ENCODE data around the gene SIRT1.
A peak's percentile ranks its signal among the peaks of the same experiment; 100 is the strongest.
"Not testable (repeated sequence)": the region's sequence is repeated elsewhere in the genome, so short reads cannot be mapped to it uniquely, and the experiment has no call there.

Gene SIRT1

DNA sequence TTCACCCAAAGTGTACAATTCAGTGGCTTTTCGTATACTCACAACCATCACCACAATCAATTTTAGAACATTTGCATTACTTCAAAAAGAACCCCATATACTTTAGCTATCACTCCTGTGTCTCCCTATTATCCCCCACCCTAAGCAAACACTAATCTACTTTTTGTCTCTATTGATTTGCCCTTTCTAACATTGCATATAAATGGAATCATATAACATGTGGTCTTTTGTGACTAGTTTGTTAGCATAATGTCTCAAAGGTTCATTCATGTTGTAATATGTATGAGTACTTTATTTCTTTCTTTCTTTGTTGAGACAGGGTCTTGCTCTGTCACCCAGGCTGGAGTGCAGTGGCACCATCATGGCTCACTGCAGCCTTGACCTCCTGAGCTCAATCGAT is 25.5 kb upstream of the SIRT1 start:
- no peaks in the 10 kb centered on the region for H3K9me3 Mint-ChIP-seq
- no peak overlapping the region for H3K4me3 Mint-ChIP-seq
- H3K27me3 Mint-ChIP-seq: no peaks in the 10 kb centered on the region
- intact Hi-C loops (cut with micrococcal nuclease): loop anchor here (10.0 kb wide), 1 partner anchor 446 kb away; no protein-coding TSS in a partner anchor
- H3K27ac Mint-ChIP-seq: no peak overlapping the region
- peaks cover 31% of the 10 kb centered on the region for H3K4me1 Mint-ChIP-seq (ENCODE audit: low read depth)
- H3K36me3 Mint-ChIP-seq (ENCODE audit: low read depth): no peaks in the 10 kb centered on the region

DNA sequence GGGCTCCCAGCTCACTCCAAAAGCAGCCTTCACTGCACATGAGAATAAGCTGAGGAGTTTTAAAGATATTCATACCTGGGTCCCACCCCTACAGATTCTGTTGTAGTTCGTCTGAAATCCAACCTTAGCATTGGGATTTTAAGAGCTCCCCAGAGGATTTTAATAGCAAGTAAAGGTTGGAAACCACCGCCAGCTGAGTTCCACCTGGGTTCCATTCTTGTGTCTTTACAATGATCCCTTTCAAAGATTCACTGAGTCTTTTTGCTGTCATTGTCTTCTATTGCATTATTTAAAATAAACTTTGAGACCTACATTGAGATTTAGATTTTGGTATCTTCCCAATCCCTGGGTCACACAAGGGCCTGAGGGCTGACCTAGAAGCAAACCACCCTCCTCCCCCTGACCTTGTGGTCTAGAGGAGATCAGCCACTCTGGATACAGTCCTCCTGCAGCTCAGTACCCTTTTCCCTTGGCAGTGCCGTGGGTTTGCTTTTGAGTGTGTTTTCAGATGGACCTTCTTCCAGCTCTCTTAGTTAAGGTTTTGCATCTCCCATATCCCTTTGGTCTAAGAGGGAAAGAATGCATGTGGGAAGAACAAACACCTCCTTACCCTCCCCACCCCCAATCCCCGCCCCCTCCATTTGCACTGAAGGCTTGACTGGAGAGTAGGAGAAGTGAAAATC is 22.6 kb upstream of the SIRT1 start:
- H3K27ac Mint-ChIP-seq: peak overlapping the region; percentile 80
- H3K36me3 Mint-ChIP-seq (ENCODE audit: low read depth): no peaks in the 10 kb centered on the region
- H3K27me3 Mint-ChIP-seq: no peaks in the 10 kb centered on the region
- H3K4me1 Mint-ChIP-seq (ENCODE audit: low read depth): peaks cover 43% of the 10 kb centered on the region
- intact Hi-C loops (cut with micrococcal nuclease): no loop called here
- H3K9me3 Mint-ChIP-seq: no peaks in the 10 kb centered on the region
- H3K4me3 Mint-ChIP-seq: no peak overlapping the region

DNA sequence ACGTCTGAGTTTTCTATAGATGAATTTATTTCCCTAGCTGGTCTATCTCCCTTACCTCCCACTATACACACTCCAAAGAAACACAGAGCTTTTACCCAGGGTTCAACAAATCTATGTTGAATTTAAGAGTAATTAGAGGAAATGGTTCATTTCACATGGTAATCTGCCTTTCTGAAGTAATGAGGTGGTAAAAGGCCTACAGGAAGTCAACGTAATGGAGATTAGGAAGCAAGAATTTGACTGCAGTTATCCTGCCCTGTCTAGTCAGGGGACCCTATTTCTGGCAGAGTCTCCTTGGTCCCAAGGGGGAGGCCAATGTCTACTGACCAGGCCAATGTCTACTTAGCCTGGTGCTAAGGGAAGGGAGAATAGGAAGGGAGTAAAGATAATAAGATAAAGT is 21.4 kb upstream of the SIRT1 start:
- H3K27ac Mint-ChIP-seq: peak overlapping the region; percentile 80
- intact Hi-C loops (cut with micrococcal nuclease): no loop called here
- no peaks in the 10 kb centered on the region for H3K27me3 Mint-ChIP-seq
- H3K9me3 Mint-ChIP-seq: no peaks in the 10 kb centered on the region
- peaks cover 43% of the 10 kb centered on the region for H3K4me1 Mint-ChIP-seq (ENCODE audit: low read depth)
- H3K36me3 Mint-ChIP-seq (ENCODE audit: low read depth): no peaks in the 10 kb centered on the region
- H3K4me3 Mint-ChIP-seq: no peak overlapping the region

DNA sequence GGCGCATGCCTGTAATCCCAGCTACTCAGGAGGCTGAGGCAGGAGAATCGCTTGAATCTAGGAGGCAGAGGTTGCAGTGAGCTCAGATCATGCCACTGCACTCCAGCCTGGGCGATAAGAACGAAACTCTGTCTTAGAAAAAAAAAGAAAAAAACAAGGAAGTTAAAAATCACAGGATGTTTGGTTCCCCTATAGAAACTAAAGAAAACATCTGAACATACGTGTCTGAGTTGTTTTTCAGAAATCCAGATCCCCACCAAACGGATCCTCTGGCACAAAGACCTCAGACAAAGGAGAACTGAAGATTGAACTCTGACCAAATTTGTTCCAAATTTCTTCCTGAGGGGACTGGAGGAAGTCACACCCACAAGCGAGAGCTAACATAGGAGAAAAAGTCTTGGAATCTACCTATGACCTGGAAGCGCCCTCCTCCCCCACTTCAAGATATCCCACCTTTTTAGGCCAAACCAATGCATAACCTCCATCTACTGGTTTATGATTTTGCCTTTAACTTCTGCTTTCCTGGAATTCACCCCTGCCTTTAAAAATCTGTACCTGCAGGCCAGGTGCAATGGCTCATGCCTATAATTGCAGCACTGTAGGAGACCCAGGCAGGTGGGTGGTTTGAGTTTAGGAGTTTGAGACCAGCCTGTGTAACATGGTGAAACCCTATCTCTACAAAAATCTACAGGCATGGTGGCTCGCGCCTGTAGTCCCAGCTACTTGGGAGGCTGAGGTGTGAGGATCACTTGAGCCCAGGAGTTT is 19.7 kb upstream of the SIRT1 start:
- H3K4me1 Mint-ChIP-seq (ENCODE audit: low read depth): peaks cover 43% of the 10 kb centered on the region
- intact Hi-C loops (cut with micrococcal nuclease): loop anchor here (1.0 kb wide), 1 partner anchor 20 kb away; the partner anchor contains the start of gene SIRT1
- H3K36me3 Mint-ChIP-seq (ENCODE audit: low read depth): no peaks in the 10 kb centered on the region
- H3K27me3 Mint-ChIP-seq: no peaks in the 10 kb centered on the region
- H3K27ac Mint-ChIP-seq: peak overlapping the region; percentile 80
- H3K4me3 Mint-ChIP-seq: no peak overlapping the region
- no peaks in the 10 kb centered on the region for H3K9me3 Mint-ChIP-seq

DNA sequence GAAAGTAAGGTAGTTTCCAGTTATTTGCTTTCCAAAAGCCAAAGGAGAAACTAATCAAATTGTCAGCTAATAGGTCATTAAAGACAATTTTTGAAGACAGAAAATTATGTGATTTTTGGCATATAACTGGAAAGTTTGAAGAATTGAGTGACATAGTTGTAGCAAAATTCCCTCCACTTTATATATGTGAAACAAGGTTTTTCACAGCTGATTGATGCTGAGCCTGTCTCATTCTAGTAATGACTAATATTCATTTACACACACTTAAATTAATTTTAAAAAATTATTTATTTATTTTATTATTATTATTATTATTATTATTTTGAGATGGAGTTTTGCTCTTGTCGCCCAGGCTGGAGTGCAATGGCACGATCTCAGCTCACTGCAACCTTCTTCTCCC is 16.3 kb upstream of the SIRT1 start:
- H3K27me3 Mint-ChIP-seq: no peaks in the 10 kb centered on the region
- H3K4me1 Mint-ChIP-seq (ENCODE audit: low read depth): peaks cover 25% of the 10 kb centered on the region
- H3K27ac Mint-ChIP-seq: no peak overlapping the region
- intact Hi-C loops (cut with micrococcal nuclease): no loop called here
- H3K36me3 Mint-ChIP-seq (ENCODE audit: low read depth): no peaks in the 10 kb centered on the region
- H3K9me3 Mint-ChIP-seq: no peaks in the 10 kb centered on the region
- no peak overlapping the region for H3K4me3 Mint-ChIP-seq

DNA sequence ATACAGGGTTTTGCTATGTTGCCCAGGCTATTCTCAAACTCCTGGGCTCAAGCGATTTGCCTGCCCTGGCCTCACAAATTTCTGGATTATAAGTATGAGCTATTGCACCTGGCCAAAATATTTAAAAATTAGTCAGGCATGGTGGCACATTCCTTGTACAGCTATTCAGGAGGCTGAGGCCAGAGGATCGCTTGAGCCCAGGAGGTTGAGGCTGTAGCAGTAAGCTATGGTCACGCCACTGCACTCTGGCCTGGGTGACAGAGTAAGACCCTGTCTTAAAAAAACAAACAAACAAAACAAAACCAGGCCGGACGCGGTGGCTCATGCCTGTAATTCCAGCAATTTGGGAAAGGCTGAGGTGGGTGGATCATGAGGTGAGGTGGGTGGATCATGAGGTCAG is 14.5 kb upstream of the SIRT1 start:
- H3K36me3 Mint-ChIP-seq (ENCODE audit: low read depth): no peaks in the 10 kb centered on the region
- intact Hi-C loops (cut with micrococcal nuclease): no loop called here
- H3K27me3 Mint-ChIP-seq: no peaks in the 10 kb centered on the region
- no peaks in the 10 kb centered on the region for H3K9me3 Mint-ChIP-seq
- H3K27ac Mint-ChIP-seq: no peak overlapping the region
- H3K4me3 Mint-ChIP-seq: no peak overlapping the region
- H3K4me1 Mint-ChIP-seq (ENCODE audit: low read depth): peaks cover 7% of the 10 kb centered on the region

DNA sequence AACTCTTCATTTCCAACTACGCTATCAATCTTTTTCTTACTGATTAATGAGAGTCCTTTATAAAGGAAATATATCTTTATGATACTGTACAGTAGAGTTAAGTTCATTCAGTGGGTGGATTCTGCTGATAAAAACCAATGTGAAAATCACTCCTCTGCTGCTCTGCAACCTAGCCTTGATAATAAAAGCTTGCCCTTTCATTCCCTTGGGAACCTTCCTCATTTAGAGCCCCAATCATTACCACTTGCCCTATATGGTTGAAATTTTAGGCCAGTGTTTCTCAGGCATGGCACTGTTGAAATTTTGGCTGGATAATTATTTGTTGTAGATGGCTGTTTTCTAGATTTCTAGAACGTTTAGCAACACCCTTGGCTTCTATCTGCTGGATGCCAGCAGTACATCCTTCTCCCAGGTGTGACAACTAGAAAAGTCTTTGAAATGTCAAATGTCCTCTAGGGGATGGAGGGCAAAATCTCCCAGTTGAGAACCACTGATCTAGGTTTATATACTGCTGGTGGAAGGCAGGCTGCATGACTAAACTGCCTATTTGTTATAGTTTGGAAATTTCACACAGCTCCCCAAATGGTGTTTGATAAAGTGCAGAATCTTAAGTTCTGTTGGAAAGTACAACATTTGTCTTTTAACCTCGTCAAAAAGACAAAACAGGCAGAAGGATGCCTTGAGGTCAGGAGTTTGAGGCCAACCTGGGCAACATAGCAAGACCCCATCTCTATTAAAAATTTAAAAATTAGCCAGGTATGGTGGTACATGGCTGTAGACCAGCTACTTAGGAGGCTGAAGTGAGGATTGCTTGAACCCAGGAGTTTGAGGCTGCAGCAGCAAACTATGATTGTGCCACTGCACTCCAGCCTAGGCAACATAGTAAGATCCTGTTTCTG is 8.9 kb upstream of the SIRT1 start:
- Mint-ChIP-seq H3K9me3 (no peaks in the 10 kb centered on the region), H3K27me3 (peaks cover 2% of the 10 kb centered on the region), H3K4me1 (ENCODE audit: low read depth) (no peaks in the 10 kb centered on the region), H3K27ac (no peak overlapping the region), H3K36me3 (ENCODE audit: low read depth) (no peaks in the 10 kb centered on the region), H3K4me3 (no peak overlapping the region)
- intact Hi-C loops (cut with micrococcal nuclease): no loop called here

DNA sequence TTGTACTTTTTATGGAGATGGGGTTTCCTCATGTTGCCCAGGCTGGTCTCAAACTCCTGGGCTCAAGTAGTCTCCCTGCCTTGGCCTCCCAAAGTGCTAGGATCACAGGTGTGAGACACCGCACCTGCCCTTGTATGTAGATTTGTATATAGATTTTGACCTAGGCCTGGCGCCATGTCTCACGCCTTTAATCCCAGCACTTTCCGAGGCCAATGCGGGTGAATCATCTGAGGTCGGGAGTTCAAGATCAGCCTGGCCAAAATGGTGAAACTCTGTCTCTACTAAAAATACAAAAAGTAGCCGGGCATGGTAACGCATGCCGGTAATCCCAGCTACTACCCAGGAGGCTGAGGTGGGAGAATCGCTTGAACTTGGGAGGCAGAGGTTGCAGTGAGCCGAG is 7.0 kb upstream of the SIRT1 start:
- H3K9me3 Mint-ChIP-seq; H3K27ac Mint-ChIP-seq; H3K36me3 Mint-ChIP-seq (ENCODE audit: low read depth); H3K4me1 Mint-ChIP-seq (ENCODE audit: low read depth); intact Hi-C loops (cut with micrococcal nuclease); H3K27me3 Mint-ChIP-seq; H3K4me3 Mint-ChIP-seq: not testable (repeated sequence)

DNA sequence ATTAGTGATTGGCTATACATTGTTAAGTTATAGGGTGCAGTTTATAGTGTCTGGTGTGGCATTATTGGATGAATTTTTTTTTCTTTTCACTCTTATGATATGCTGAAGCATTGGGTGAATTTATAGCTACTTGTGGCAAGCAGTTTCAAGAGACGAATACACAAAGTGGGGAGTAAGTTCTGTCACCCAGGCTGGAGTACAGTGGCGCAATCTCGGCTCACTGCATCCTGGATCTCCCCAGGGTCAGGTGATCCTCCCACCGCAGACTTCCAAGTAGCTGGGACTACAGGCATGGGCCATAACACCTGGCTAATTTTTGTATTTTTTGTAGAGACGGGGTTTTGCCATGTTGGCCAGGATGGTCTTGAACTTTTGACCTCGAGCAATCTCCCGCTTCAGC is 6.3 kb upstream of the SIRT1 start:
- Mint-ChIP-seq H3K4me1 (ENCODE audit: low read depth) (peaks cover under 1% of the 10 kb centered on the region), H3K36me3 (ENCODE audit: low read depth) (no peaks in the 10 kb centered on the region)

DNA sequence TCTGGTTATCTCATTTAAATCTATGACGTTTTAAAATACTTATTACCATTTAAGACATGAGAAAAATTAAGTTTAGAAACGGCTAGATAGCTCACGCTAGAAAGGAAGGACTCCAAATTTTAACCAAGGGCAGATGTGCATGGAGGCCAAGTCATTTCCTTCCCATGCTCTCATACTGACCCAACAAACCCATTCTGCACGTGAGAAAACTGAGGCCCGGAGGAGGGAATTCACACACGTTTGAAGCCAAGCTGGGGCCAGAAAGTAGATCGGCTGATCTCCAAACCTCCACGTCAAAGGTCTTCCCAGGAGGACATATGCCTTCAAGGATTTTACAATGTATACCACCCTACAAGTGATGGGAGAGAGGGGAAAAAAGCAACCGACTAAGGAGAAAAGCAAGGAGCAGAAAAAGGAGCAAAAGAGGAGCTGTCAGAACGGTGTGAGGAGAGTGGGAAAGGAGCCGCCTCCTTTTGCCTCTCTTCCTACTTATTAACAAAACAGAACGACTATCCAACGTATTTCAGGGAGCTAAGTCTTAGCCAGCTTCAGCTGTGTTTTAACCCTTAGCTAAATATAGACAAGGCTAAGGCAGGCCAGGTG is 645 bp upstream of the SIRT1 start:
- peak overlapping the region; percentile 92 for H3K4me3 Mint-ChIP-seq
- H3K27me3 Mint-ChIP-seq: no peaks in the 10 kb centered on the region
- intact Hi-C loops (cut with micrococcal nuclease): loop anchor here (1.0 to 2.0 kb wide), 2 partner anchors 20 to 35 kb away; no protein-coding TSS in a partner anchor
- no peaks in the 10 kb centered on the region for H3K9me3 Mint-ChIP-seq
- H3K27ac Mint-ChIP-seq: peak overlapping the region; percentile 96
- peaks cover 22% of the 10 kb centered on the region for H3K4me1 Mint-ChIP-seq (ENCODE audit: low read depth)
- H3K36me3 Mint-ChIP-seq (ENCODE audit: low read depth): peaks cover 39% of the 10 kb centered on the region

More for the DNA sequence above, 6.3 kb upstream of the SIRT1 start:
- Mint-ChIP-seq H3K9me3 (no peaks in the 10 kb centered on the region), H3K4me3 (no peak overlapping the region), H3K27ac (no peak overlapping the region), H3K27me3 (peaks cover 2% of the 10 kb centered on the region)
- intact Hi-C loops (cut with micrococcal nuclease): no loop called here

DNA sequence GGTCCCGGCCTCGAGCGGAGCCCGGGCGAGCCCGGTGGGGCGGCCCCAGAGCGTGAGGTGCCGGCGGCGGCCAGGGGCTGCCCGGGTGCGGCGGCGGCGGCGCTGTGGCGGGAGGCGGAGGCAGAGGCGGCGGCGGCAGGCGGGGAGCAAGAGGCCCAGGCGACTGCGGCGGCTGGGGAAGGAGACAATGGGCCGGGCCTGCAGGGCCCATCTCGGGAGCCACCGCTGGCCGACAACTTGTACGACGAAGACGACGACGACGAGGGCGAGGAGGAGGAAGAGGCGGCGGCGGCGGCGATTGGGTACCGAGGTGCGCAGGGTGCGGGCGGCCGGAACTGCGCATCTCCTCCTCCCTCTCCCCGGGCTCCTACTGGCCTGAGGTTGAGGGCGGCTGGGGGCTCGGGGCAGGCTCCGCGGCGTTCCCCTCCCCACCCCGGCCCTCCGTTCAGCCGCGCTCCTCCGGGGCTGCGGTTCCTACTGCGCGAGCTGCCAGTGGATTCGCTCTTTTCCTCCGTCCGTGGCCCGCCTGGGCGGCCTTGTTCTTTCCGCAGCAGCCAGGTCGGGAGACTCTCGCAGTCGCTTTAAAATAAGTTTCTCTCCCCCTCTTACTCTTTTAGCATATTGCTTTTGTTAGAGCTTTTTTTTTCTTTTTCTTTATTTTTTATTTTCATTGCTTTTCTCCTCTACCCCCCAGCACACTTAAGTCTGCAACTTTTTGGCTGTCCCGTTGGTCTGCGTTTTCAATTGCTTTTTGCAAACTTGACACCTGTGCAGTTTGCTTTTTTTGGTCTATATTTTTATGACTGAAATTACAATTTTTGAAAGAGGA is 600 bp downstream of the SIRT1 start:
- intact Hi-C loops (cut with micrococcal nuclease): loop anchor here (1.0 to 5.0 kb wide), 3 partner anchors 21 to 187 kb away; no protein-coding TSS in a partner anchor
- H3K27ac Mint-ChIP-seq: peak overlapping the region; percentile 96
- no peaks in the 10 kb centered on the region for H3K9me3 Mint-ChIP-seq
- peaks cover 52% of the 10 kb centered on the region for H3K36me3 Mint-ChIP-seq (ENCODE audit: low read depth)
- H3K27me3 Mint-ChIP-seq: no peaks in the 10 kb centered on the region
- peak overlapping the region; percentile 92 for H3K4me3 Mint-ChIP-seq
- H3K4me1 Mint-ChIP-seq (ENCODE audit: low read depth): peaks cover 22% of the 10 kb centered on the region

DNA sequence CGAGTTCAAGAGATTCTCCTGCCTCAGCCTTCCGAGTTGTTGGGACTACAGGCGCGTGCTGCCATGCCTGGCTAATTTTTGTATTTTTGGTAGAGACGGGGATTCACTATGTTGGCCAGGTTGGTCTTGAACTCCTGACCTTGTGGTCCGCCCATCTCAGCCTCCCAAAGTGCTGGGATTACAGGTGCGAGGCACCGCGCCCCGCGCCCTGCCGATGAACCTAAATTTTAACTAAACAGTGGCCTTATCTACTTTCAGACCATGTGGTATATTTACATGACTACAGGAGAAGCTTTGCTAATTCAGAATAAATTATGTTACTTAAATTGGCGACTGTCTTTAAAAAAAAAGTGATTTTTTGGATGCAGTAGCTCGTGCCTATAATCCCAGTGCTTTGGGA is 9.2 kb downstream of the SIRT1 start:
- Mint-ChIP-seq H3K9me3 (no peaks in the 10 kb centered on the region), H3K27ac (no peak overlapping the region), H3K36me3 (ENCODE audit: low read depth) (peaks cover 90% of the 10 kb centered on the region), H3K4me3 (no peak overlapping the region), H3K27me3 (no peaks in the 10 kb centered on the region), H3K4me1 (ENCODE audit: low read depth) (peaks cover 6% of the 10 kb centered on the region)
- intact Hi-C loops (cut with micrococcal nuclease): no loop called here

DNA sequence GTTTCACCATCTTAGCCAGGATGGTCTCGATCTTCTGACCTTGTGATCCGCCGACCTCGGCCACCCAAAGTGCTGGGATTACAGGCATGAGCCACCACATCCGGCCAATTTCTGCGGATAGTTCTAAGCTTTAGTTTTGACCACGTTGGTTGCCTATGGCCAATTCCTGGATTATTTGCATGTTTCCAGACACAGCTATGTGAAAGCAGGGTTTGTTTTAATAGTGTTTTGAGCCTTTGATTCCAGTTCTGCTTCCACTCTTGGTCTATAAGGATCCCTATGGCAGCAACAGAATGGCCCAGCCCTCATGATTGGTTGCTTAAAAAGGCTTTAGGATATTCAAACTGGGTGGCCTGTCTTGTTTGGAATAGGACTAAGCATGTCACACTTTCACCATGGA is 19.1 kb downstream of the SIRT1 start:
- intact Hi-C loops (cut with micrococcal nuclease): no loop called here
- H3K36me3 Mint-ChIP-seq (ENCODE audit: low read depth): peaks cover 91% of the 10 kb centered on the region
- H3K9me3 Mint-ChIP-seq: no peaks in the 10 kb centered on the region
- no peak overlapping the region for H3K4me3 Mint-ChIP-seq
- peak overlapping the region; percentile 15 for H3K27ac Mint-ChIP-seq
- no peaks in the 10 kb centered on the region for H3K27me3 Mint-ChIP-seq
- no peaks in the 10 kb centered on the region for H3K4me1 Mint-ChIP-seq (ENCODE audit: low read depth)
